ACC112 (cell line): ENCODE results near the gene AKT3.

ENCODE experiments used
- H2AFZ ChIP-seq: fragments of 200-600 bp; sonication (generic); one replicate; pipeline ENCODE4 v1.6.0; 2017; ENCODE audit warnings: antibody characterized with exemption, low read length; ENCODE audit not compliant: unreplicated experiment
- H3K27ac ChIP-seq: fragments of 200-600 bp; sonication (generic); 2 replicates; pipeline ENCODE4 v1.5.1; 2014; ENCODE audit warnings: low read depth, mild to moderate bottlenecking, antibody characterized with exemption, low read length, moderate library complexity
- H3K27me3 ChIP-seq: fragments of 200-600 bp; sonication (generic); 2 replicates; pipeline ENCODE4 v1.6.1; 2014; ENCODE audit warnings: mild to moderate bottlenecking, antibody characterized with exemption, low read length, moderate library complexity, mixed read lengths; ENCODE audit not compliant: insufficient read depth
- H3K36me3 ChIP-seq: fragments of 200-600 bp; sonication (generic); 2 replicates; pipeline ENCODE4 v1.6.1; 2016; ENCODE audit warnings: mild to moderate bottlenecking, antibody characterized with exemption, low read length, moderate library complexity, mixed read lengths; ENCODE audit not compliant: insufficient read depth
- H3K4me1 ChIP-seq: fragments of 200-600 bp; sonication (generic); one replicate; pipeline ENCODE4 v1.6.1; 2016; ENCODE audit warnings: low read length, mixed read lengths; ENCODE audit not compliant: insufficient read depth, unreplicated experiment, control insufficient read depth
- H3K4me3 ChIP-seq: fragments of 200-600 bp; sonication (generic); 2 replicates; pipeline ENCODE4 v1.5.1; 2014; ENCODE audit warnings: mild to moderate bottlenecking, low read depth, low read length
- H3K79me2 ChIP-seq: fragments of 200-600 bp; sonication (generic); one replicate; pipeline ENCODE4 v1.6.0; 2016; ENCODE audit warnings: low read length; ENCODE audit not compliant: control insufficient read depth, unreplicated experiment, insufficient read depth

AKT3 gene

DNA sequence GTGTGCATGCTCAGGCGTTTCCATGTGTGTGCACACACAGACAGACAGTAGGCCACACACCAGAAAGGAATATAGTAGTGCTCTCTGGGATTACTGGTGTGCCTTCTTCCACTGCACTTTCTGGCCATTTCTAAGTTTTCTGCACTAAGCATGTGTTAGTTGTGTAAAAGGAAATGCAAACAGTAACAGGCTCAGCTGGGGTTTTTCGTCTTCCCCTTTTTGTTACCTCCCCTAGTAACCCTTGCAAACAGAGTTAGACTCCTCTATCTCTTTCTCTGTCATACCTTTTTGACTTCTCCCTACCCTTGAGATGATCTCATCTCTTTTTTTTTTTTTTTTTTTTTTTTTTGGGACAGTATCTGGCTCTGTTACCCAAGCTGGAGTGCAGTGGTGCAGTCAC, 398.0 kb downstream of the AKT3 start:
- Histone ChIP-seq H3K4me3 (no peak overlapping the region), H3K4me1 (no peaks in the 10 kb centered on the region), H2AFZ (no peak overlapping the region), H3K79me2 (no peaks in the 10 kb centered on the region), H3K27me3 (no peaks in the 10 kb centered on the region), H3K27ac (no peak overlapping the region), H3K36me3 (no peaks in the 10 kb centered on the region)

DNA sequence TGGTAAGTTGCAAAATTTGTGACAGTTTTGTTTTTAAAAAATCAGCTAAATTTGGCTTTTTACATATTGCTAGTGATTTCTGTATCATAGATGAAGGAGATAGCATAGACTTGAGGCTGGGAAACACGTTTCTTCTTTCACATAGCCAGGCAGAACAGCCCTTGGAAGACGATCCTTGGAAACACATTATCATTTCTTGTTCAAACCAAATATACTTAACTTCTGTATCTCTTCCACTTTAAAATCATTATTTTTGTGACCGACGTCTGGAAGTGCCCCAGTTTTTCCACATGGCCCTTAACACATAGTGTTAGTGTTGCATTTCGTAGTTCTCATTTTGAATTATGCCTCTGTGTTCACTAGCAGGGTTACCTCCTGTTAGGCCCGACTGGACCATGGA, 400.7 kb downstream of the AKT3 start:
- no peaks in the 10 kb centered on the region for H3K4me1 ChIP-seq
- H3K27ac ChIP-seq = no peak overlapping the region
- H3K36me3 ChIP-seq = no peaks in the 10 kb centered on the region
- no peaks in the 10 kb centered on the region for H3K79me2 ChIP-seq
- no peak overlapping the region for H3K4me3 ChIP-seq
- no peaks in the 10 kb centered on the region for H3K27me3 ChIP-seq
- no peak overlapping the region for H2AFZ ChIP-seq

DNA sequence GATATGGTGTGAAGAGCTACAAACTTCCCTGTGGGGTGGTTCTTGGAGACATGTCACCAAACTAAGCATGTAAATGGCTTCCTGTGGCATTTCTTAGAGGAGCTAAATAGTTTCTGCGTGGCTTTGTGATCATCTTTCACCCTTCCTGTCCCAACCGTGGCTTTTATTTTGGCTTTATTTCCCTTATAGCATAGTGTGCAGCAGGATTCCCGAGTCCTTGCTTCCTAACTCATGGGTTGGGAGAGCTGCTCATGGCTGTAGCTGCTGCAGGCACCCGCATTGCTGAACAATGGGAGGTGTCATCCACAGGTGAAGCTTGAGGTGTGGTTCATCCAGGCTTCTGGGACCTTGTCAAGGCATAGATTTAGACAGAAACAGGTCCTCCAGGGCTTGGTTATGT, 402.2 kb downstream of the AKT3 start:
- no peaks in the 10 kb centered on the region for H3K36me3 ChIP-seq
- no peaks in the 10 kb centered on the region for H3K4me1 ChIP-seq
- no peaks in the 10 kb centered on the region for H3K27me3 ChIP-seq
- H3K4me3 ChIP-seq = no peak overlapping the region
- H3K79me2 ChIP-seq = peaks cover 3% of the 10 kb centered on the region
- H2AFZ ChIP-seq = no peak overlapping the region
- H3K27ac ChIP-seq = no peak overlapping the region

DNA sequence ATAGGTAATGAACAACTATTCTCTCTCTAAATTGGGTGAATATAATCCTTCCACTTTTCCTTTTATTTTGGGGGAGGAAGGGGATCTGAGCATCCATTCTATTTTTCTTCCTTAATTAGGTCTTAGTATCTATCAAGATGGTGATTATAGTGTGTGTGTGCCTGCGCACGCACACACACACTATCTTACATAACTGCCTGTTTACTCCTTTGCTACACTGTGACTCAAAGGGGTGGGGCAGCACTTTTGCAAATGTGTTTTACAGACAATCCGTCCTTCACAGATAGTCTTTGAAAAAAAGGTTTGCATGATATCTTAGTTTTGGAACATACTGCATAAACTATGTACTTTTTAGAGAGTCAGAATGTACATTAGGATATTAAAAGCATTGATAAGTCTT, 402.7 kb downstream of the AKT3 start:
- Histone ChIP-seq H3K36me3 (no peaks in the 10 kb centered on the region), H3K27ac (no peak overlapping the region), H2AFZ (no peak overlapping the region), H3K4me1 (no peaks in the 10 kb centered on the region), H3K4me3 (no peak overlapping the region), H3K27me3 (no peaks in the 10 kb centered on the region), H3K79me2 (peaks cover 3% of the 10 kb centered on the region)

DNA sequence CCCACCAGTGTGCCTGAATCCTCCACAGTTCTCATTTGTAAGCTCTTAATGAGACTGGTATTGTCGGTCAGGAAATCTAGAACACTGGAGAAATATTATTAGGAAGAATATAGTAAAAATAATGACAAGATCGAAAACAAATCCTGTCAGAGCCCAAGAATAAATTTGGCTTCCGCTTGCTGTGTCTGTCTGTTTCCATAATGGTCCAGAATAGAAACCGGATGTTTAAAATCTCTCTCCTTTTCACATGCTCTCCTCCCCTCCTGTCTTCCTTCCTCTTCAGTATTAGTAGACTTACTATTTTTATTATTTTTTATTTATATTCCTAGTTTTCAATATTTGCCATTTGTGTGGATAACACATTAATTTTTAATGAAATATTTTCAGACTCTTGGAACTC, 406.5 kb downstream of the AKT3 start:
- Histone ChIP-seq H3K27me3 (no peaks in the 10 kb centered on the region), H3K36me3 (no peaks in the 10 kb centered on the region), H3K4me1 (no peaks in the 10 kb centered on the region), H2AFZ (no peak overlapping the region), H3K4me3 (no peak overlapping the region), H3K27ac (no peak overlapping the region), H3K79me2 (peaks cover 3% of the 10 kb centered on the region)

DNA sequence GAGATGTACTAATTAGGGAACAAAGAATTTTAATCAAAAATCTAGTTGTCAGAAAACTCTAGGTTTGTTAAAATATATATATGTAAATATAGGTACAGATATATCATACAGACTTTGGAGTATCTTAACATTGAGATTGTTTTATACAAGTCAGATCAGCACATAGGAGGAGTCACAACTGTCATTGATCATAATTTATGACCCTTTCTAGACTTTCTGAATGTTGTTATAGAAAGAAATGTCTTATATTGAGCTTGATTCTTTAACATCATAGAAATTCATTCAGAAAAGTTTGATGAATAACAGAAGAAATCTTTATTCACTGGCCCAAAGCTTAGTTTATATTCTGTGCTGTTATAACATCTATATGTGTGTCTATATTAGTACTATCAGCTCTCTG, 408.4 kb downstream of the AKT3 start:
- H3K27ac ChIP-seq = no peak overlapping the region
- H3K4me1 ChIP-seq = no peaks in the 10 kb centered on the region
- no peaks in the 10 kb centered on the region for H3K27me3 ChIP-seq
- H3K79me2 ChIP-seq = peaks cover 3% of the 10 kb centered on the region
- no peak overlapping the region for H3K4me3 ChIP-seq
- no peaks in the 10 kb centered on the region for H3K36me3 ChIP-seq
- H2AFZ ChIP-seq = no peak overlapping the region

DNA sequence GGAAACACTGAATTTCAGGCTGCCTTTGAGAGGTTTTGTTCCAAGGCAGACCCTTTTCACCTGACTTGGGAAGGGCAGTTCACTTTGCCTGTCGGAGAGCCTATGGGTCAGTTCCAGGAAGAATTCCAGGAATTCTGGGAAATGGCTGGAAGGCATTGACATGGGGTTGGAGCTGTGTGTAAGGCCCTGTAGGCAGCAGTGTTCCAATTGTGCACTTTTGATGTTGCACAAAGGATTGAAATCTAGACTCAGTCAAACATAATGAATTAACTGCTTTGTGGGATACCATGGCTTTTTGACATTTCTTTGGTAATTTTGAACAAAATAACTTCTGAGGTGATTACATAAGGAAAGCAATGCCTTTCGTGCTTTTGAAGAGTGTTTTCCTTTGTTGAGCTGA, 409.6 kb downstream of the AKT3 start:
- Histone ChIP-seq H3K27ac (no peak overlapping the region), H3K4me3 (no peak overlapping the region), H3K4me1 (no peaks in the 10 kb centered on the region), H3K27me3 (no peaks in the 10 kb centered on the region), H3K79me2 (peaks cover 3% of the 10 kb centered on the region), H3K36me3 (no peaks in the 10 kb centered on the region; the same call in 1 of the 2 replicates), H2AFZ (no peak overlapping the region)

DNA sequence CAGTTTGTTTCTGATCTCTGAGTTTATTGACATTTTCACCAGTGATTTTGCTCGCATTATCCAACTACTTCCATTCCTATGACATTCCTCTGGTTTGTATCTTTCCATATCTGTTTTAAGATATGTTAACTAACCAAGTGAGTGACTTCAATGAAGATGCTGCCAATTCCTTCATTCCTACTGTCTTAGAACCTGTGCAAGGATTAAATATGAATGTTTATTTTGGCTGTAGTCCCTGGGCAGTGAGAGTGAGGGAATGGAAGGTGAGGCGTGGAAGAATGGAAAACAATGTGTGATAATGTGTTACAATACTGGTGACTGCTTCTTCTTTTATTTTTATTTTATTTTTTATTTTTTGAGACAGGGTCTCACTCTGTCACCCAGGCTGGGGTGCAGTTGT, 411.2 kb downstream of the AKT3 start:
- Histone ChIP-seq H3K4me1 (no peaks in the 10 kb centered on the region), H3K4me3 (no peak overlapping the region), H2AFZ (no peak overlapping the region), H3K36me3 (no peaks in the 10 kb centered on the region; the same call in 1 of the 2 replicates), H3K27ac (no peak overlapping the region), H3K27me3 (no peaks in the 10 kb centered on the region), H3K79me2 (peaks cover 3% of the 10 kb centered on the region)
